GM19328 (cell line): ENCODE measurements around the gene GTF3C5.
"Not testable (repeated sequence)": the region's sequence is repeated elsewhere in the genome, so short reads cannot be mapped to it uniquely, and the experiment has no call there.

ENCODE experiments used
- ATAC-seq: cut with Tn5 transposase; IDR thresholded peaks from one replicate; pipeline ENCODE4 v1.9.1; 2021; ENCODE audit warnings: mild to moderate bottlenecking, moderate library complexity; ENCODE audit not compliant: unreplicated experiment

GTF3C5 gene

GRCh38 chr9:133067006-133067405, 36.2 kb downstream of the GTF3C5 start:
- ATAC-seq = no peak

DNA sequence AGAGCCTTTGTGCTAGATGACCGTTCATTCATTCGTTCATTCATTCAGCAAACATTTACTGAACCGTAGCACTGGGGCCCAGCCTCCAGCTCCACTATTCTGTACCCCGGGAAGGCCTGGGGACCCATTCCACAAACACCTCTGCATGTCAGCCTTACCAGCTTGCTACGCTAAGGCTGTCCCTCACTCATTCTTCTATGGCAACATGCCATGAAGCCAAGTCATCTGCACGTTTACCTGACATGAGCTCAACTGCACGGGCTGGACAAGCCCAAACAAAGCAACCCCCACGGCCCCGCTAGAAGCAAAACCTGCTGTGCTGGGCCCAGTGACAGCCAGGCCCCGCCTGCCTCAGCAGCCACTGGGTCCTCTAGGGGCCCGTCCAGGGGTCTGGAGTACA, 37.0 kb downstream of the GTF3C5 start:
- no peak for ATAC-seq

GRCh38 chr9:133068431-133068830, 37.6 kb downstream of the GTF3C5 start:
- ATAC-seq = not testable (repeated sequence)

GRCh38 chr9:133070500-133070961, 39.7 kb downstream of the GTF3C5 start:
- ATAC-seq = not testable (repeated sequence)

GRCh38 chr9:133070985-133071384, 40.2 kb downstream of the GTF3C5 start:
- ATAC-seq = not testable (repeated sequence)

GRCh38 chr9:133071484-133072150, 40.8 kb downstream of the GTF3C5 start:
- ATAC-seq = no peak

DNA sequence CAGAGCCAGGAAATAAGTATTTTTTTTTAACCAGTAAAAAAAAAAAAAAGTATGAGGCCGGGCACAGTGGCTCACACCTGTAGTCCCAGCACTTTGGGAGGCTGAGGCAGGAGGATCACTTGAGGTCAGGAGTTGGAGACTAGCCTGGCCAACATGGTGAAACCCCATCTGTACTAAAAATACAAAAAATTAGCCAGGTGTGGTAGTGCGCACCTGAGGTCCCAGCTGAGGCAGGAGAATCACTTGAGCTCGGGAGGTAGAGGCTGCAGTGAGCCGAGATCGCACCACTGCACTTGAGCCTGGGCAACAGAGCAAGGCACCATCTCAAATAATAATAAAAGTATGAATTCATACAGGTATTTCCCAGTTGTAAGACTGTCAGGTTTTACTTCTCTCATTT, 41.4 kb downstream of the GTF3C5 start:
- ATAC-seq = not testable (repeated sequence)

GRCh38 chr9:133073086-133074014, 42.6 kb downstream of the GTF3C5 start:
- no peak for ATAC-seq

GRCh38 chr9:133074111-133074651, 43.4 kb downstream of the GTF3C5 start:
- no peak for ATAC-seq

DNA sequence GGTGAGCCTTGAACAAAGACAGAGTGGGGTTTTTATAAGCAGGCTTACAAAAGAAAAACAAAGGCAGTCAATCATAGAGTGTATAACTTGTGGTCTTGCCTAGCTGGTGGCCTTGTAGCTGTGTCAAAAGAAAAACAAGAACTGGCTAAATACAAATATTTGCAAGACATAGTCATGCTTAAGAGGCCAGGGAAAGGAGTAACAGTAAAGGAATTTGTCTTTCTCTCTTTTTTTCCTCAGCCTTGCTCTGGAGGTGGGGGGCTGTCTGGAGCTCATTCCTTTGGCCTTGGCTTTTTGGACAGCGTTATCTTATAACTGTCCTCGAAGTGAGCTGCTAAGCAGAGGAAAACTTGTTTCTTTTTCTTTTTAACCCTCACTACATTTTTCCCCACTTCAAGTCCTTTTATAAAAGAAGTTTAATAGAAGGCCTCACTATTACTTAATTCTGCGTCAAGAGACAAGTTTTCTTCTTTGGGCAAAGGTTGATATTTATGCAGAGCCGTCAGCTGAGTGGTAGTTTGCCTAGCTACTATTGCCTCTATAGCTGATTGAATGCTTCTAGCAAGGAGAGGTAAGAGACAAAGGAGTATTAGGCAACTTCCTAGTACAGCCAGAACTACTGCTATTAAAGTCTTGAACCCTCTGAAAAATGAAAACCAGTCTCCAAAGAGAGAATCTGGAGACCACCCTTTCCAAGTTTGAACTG, 45.3 kb downstream of the GTF3C5 start:
- no peak for ATAC-seq

GRCh38 chr9:133076691-133077090, 45.9 kb downstream of the GTF3C5 start:
- no peak for ATAC-seq

GRCh38 chr9:133078486-133078885, 47.7 kb downstream of the GTF3C5 start:
- ATAC-seq = no peak

GRCh38 chr9:133080161-133080560, 49.4 kb downstream of the GTF3C5 start:
- no peak for ATAC-seq

DNA sequence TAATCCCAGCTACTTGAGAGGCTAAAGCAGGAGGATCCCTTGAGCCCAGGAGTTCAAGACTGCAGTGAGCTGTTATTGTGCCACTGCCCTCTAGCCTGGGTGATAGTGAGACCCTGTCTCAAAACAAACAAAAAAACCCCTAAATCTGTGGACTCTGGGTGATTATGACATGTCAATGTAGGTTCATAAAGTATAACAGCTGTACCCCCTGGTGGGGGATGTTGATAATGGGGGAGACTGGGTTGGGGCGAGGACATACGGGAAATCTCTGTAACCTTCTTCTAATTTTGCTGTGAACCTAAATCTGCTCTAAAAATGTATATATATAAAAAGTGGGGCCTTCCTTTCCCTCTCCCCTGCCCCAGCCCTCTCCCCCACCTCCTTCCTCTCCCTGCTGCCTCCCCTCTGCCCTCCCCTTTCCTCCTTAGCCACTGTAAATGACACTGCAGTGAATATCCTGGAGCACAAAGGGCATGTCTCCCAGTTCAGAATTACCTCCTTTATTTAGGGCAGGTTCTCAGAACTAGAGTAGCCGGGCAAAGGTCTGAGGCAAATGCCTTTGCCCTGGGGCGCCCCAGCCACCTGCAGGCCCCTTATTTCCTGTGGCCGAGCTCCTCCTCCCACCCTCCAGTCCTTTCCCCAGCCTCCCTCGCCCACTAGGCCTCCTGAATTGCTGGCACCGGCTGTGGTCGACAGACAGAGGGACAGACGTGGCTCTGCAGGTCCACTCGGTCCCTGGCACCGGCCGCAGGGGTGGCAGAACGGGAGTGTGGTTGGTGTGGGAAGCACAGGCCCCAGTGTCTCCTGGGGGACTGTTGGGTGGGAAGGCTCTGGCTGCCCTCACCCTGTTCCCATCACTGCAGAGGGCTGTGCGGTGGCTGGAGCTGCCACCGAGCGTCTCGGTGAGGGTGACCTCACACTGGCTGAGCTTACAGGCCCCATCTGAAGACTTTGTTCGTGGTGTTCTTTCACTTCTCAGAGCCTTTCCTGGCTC, 50.3 kb downstream of the GTF3C5 start:
- not testable (repeated sequence) for ATAC-seq

DNA sequence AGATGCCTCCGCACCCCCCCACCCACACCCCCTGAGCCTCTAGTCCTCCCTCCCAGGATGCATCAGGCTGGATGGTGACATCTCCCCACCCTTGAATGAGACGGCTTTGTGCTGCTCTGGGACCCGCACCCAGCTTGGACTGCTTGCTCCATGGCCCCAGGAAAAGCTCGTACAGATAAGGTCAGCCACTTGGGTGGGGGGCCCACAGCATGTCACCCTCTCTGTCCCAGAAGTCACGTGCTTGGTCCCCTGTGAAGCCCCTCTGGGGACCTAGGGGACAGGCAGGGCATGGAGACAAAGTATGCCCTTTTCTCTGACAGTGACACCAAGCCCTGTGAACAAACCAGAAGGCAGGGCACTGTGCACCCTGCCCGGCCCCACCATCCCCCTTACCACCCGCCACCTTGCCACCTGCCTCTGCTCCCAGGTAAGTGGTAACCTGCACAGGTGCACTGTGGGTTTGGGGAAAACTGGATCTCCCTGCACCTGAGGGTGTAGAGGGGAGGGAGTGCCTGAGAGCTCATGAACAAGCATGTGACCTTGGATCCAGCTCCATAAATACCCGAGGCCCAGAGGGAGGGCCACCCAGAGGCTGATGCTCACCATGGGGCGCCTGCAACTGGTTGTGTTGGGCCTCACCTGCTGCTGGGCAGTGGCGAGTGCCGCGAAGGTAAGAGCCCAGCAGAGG, 51.3 kb downstream of the GTF3C5 start:
- not testable (repeated sequence) for ATAC-seq

- ATAC-seq = not testable (repeated sequence)
Measured at GRCh38 chr9:133083688-133084087, 52.9 kb downstream of the GTF3C5 start.

GRCh38 chr9:133086212-133086860, 55.5 kb downstream of the GTF3C5 start:
- ATAC-seq = not testable (repeated sequence)

DNA sequence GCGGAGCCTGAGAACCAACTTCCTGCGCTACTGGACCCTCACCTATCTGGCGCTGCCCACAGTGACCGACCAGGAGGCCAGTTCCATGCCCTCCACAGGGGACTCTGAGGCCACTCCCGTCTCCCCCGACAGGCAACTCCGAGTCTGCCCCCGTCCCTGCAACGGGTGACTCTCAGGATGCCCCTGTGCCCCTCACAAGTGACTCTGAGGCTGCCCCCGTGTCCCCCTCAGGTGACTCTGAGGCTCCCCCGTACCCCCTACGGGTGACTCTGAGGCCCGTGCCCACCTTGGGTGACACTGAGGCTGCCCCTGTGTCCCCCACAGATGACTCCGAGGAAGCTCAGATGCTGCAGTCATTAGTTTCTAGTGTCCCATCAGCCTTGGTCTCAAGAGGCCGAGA, 56.1 kb downstream of the GTF3C5 start:
- no peak for ATAC-seq
